Ishikawa (cell line): ENCODE measurements around the gene BRCA1.

ENCODE experiments used
- CEBPB ChIP-seq: IDR thresholded peaks from 2 replicates; pipeline ENCODE4 v1.6.1; 2012
- CREB1 ChIP-seq: IDR thresholded peaks from 2 replicates; pipeline ENCODE4 v1.6.1; 2012; ENCODE audit warnings: low read depth
- EP300 ChIP-seq: IDR thresholded peaks from 2 replicates; pipeline ENCODE4 v1.6.1; 2012; ENCODE audit warnings: borderline replicate concordance
- FOXM1 ChIP-seq: IDR thresholded peaks from 2 replicates; pipeline ENCODE4 v1.6.1; 2012; ENCODE audit warnings: low read depth, borderline replicate concordance
- NFIC ChIP-seq: IDR thresholded peaks from 2 replicates; pipeline ENCODE4 v1.6.1; 2012
- TAF1 ChIP-seq: IDR thresholded peaks from 2 replicates; pipeline ENCODE4 v1.6.1; 2012; ENCODE audit warnings: low read depth, mild to moderate bottlenecking
- TCF12 ChIP-seq: IDR thresholded peaks from 2 replicates; pipeline ENCODE4 v1.6.1; 2012; ENCODE audit warnings: low read depth
- TEAD4 ChIP-seq: IDR thresholded peaks from 2 replicates; pipeline ENCODE4 v1.6.1; 2012
- YY1 ChIP-seq: IDR thresholded peaks from 2 replicates; pipeline ENCODE4 v1.6.1; 2012; ENCODE audit warnings: low read depth
- ZBTB7A ChIP-seq: IDR thresholded peaks from 2 replicates; pipeline ENCODE4 v1.6.1; 2012; ENCODE audit warnings: low read depth
- TF ChIP-seq, protein P1 (sequence below): IDR thresholded peaks from 2 replicates; pipeline ENCODE4 v1.6.1; 2012; ENCODE audit warnings: low read depth, mild to moderate bottlenecking
- TF ChIP-seq, protein P2 (sequence below): IDR thresholded peaks from 2 replicates; pipeline ENCODE4 v1.6.1; 2012
- TF ChIP-seq, protein P3 (sequence below): IDR thresholded peaks from 2 replicates; pipeline ENCODE4 v1.6.1; 2012

DNA sequence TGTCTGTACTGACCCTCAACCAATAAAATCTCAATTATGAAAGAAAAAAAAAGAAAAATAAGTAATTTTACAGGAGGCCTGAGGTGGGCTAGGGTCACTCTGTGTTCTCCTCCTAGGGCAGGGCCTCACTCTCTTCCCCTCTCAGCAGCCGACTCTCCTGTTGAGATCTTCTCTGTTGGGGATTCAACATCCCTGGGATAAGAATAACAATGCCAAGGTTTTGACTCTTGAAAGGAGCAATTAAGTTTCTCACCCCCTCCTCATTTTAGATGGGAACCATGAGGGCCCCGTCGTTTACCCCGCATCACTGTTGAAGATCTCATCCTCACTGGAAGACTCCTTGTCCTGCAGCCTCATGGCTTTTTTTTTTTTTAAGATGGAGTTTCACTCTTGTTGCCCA lies 21.5 kb upstream of the BRCA1 start:
- no peak for TF ChIP-seq NFIC
- TF ChIP-seq TEAD4, result no peak
- TF ChIP-seq EP300, result no peak
- TF ChIP-seq YY1, result no peak
- no peak for TF ChIP-seq CEBPB
- TF ChIP-seq CREB1, result no peak
- no peak for TF ChIP-seq ZBTB7A
- no peak for TF ChIP-seq TAF1
- TF ChIP-seq, protein P1, sequence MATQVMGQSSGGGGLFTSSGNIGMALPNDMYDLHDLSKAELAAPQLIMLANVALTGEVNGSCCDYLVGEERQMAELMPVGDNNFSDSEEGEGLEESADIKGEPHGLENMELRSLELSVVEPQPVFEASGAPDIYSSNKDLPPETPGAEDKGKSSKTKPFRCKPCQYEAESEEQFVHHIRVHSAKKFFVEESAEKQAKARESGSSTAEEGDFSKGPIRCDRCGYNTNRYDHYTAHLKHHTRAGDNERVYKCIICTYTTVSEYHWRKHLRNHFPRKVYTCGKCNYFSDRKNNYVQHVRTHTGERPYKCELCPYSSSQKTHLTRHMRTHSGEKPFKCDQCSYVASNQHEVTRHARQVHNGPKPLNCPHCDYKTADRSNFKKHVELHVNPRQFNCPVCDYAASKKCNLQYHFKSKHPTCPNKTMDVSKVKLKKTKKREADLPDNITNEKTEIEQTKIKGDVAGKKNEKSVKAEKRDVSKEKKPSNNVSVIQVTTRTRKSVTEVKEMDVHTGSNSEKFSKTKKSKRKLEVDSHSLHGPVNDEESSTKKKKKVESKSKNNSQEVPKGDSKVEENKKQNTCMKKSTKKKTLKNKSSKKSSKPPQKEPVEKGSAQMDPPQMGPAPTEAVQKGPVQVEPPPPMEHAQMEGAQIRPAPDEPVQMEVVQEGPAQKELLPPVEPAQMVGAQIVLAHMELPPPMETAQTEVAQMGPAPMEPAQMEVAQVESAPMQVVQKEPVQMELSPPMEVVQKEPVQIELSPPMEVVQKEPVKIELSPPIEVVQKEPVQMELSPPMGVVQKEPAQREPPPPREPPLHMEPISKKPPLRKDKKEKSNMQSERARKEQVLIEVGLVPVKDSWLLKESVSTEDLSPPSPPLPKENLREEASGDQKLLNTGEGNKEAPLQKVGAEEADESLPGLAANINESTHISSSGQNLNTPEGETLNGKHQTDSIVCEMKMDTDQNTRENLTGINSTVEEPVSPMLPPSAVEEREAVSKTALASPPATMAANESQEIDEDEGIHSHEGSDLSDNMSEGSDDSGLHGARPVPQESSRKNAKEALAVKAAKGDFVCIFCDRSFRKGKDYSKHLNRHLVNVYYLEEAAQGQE, result no peak
- TF ChIP-seq FOXM1, result no peak
- TF ChIP-seq, protein P2, sequence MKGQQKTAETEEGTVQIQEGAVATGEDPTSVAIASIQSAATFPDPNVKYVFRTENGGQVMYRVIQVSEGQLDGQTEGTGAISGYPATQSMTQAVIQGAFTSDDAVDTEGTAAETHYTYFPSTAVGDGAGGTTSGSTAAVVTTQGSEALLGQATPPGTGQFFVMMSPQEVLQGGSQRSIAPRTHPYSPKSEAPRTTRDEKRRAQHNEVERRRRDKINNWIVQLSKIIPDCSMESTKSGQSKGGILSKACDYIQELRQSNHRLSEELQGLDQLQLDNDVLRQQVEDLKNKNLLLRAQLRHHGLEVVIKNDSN, result no peak
- TF ChIP-seq, protein P3, sequence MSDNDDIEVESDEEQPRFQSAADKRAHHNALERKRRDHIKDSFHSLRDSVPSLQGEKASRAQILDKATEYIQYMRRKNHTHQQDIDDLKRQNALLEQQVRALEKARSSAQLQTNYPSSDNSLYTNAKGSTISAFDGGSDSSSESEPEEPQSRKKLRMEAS, result no peak
- no peak for TF ChIP-seq TCF12
